ENCODE results near the gene CDH12.
"Not testable (repeated sequence)": the region's sequence is repeated elsewhere in the genome, so short reads cannot be mapped to it uniquely, and the experiment has no call there.

CDH12 gene

GRCh38 chr5:22154779-22155178, 698.4 kb downstream of the CDH12 start:
- not testable (repeated sequence) for H3K27me3 ChIP-seq (ENCODE audit: control insufficient read depth, insufficient read depth, low read length); H3K36me3 ChIP-seq (ENCODE audit: control insufficient read depth, insufficient read depth, low read length); H3K4me3 ChIP-seq (ENCODE audit: low read length); H3K27ac ChIP-seq (ENCODE audit: low read length); DNase-seq (ENCODE audit: low read depth, low spot score); H3K9me3 ChIP-seq (ENCODE audit: control insufficient read depth, insufficient read depth, low read length); H3K4me1 ChIP-seq (ENCODE audit: control insufficient read depth, insufficient read depth, low read length)
- no CpG with 5 or more reads among the region's 2 CpGs for WGBS (ENCODE audit: insufficient coverage, insufficient read length)

GRCh38 chr5:22151801-22152200, 701.3 kb downstream of the CDH12 start:
- H3K36me3 ChIP-seq (ENCODE audit: control insufficient read depth, insufficient read depth, low read length); H3K27me3 ChIP-seq (ENCODE audit: control insufficient read depth, insufficient read depth, low read length); H3K4me3 ChIP-seq (ENCODE audit: low read length); H3K27ac ChIP-seq (ENCODE audit: low read length); H3K4me1 ChIP-seq (ENCODE audit: control insufficient read depth, insufficient read depth, low read length); DNase-seq (ENCODE audit: low read depth, low spot score); H3K9me3 ChIP-seq (ENCODE audit: control insufficient read depth, insufficient read depth, low read length): not testable (repeated sequence)
- WGBS (ENCODE audit: insufficient coverage, insufficient read length), result no CpG with 5 or more reads among the region's 9 CpGs

GRCh38 chr5:22140418-22140817, 712.7 kb downstream of the CDH12 start:
- WGBS (ENCODE audit: insufficient coverage, insufficient read length), result no CpG with 5 or more reads among the region's 1 CpG
- not testable (repeated sequence) for H3K27ac ChIP-seq (ENCODE audit: low read length); H3K4me3 ChIP-seq (ENCODE audit: low read length); DNase-seq (ENCODE audit: low read depth, low spot score); H3K36me3 ChIP-seq (ENCODE audit: control insufficient read depth, insufficient read depth, low read length); H3K9me3 ChIP-seq (ENCODE audit: control insufficient read depth, insufficient read depth, low read length); H3K27me3 ChIP-seq (ENCODE audit: control insufficient read depth, insufficient read depth, low read length); H3K4me1 ChIP-seq (ENCODE audit: control insufficient read depth, insufficient read depth, low read length)

- H3K36me3 ChIP-seq (ENCODE audit: control insufficient read depth, insufficient read depth, low read length); DNase-seq (ENCODE audit: low read depth, low spot score): not testable (repeated sequence)
- WGBS (ENCODE audit: insufficient coverage, insufficient read length), result no CpG with 5 or more reads among the region's 6 CpGs
These were observed 713.4 kb downstream of the CDH12 start for GRCh38 chr5:22139662-22140300.

GRCh38 chr5:22111320-22111719, 741.8 kb downstream of the CDH12 start:
- Histone ChIP-seq H3K9me3 (ENCODE audit: control insufficient read depth, insufficient read depth, low read length) (no peaks in the 10 kb centered on the region), H3K4me3 (ENCODE audit: low read length) (no peak overlapping the region), H3K4me1 (ENCODE audit: control insufficient read depth, insufficient read depth, low read length) (no peaks in the 10 kb centered on the region; the same call in 1 of the 2 replicates), H3K27ac (ENCODE audit: low read length) (no peak overlapping the region), H3K36me3 (ENCODE audit: control insufficient read depth, insufficient read depth, low read length) (no peaks in the 10 kb centered on the region), H3K27me3 (ENCODE audit: control insufficient read depth, insufficient read depth, low read length) (no peaks in the 10 kb centered on the region)
- no CpG with 5 or more reads among the region's 3 CpGs for WGBS (ENCODE audit: insufficient coverage, insufficient read length)
- DNase-seq (ENCODE audit: low read depth, low spot score), result no peak

More at GRCh38 chr5:22139662-22140300, 713.4 kb downstream of the CDH12 start:
- not testable (repeated sequence) for H3K27ac ChIP-seq (ENCODE audit: low read length); H3K9me3 ChIP-seq (ENCODE audit: control insufficient read depth, insufficient read depth, low read length); H3K4me1 ChIP-seq (ENCODE audit: control insufficient read depth, insufficient read depth, low read length); H3K27me3 ChIP-seq (ENCODE audit: control insufficient read depth, insufficient read depth, low read length); H3K4me3 ChIP-seq (ENCODE audit: low read length)

- no peak overlapping the region for H3K4me3 ChIP-seq (ENCODE audit: low read length)
- no peak for DNase-seq (ENCODE audit: low read depth, low spot score)
- no peaks in the 10 kb centered on the region for H3K4me1 ChIP-seq (ENCODE audit: control insufficient read depth, insufficient read depth, low read length)
- no peaks in the 10 kb centered on the region for H3K9me3 ChIP-seq (ENCODE audit: control insufficient read depth, insufficient read depth, low read length)
- H3K36me3 ChIP-seq (ENCODE audit: control insufficient read depth, insufficient read depth, low read length), result no peaks in the 10 kb centered on the region
- H3K27me3 ChIP-seq (ENCODE audit: control insufficient read depth, insufficient read depth, low read length), result no peaks in the 10 kb centered on the region
- H3K27ac ChIP-seq (ENCODE audit: low read length), result no peak overlapping the region
These were observed 743.8 kb downstream of the CDH12 start for GRCh38 chr5:22109315-22109714.

- Histone ChIP-seq H3K27me3 (ENCODE audit: control insufficient read depth, insufficient read depth, low read length) (no peaks in the 10 kb centered on the region), H3K27ac (ENCODE audit: low read length) (no peak overlapping the region), H3K9me3 (ENCODE audit: control insufficient read depth, insufficient read depth, low read length) (no peaks in the 10 kb centered on the region), H3K4me3 (ENCODE audit: low read length) (no peak overlapping the region), H3K4me1 (ENCODE audit: control insufficient read depth, insufficient read depth, low read length) (no peaks in the 10 kb centered on the region), H3K36me3 (ENCODE audit: control insufficient read depth, insufficient read depth, low read length) (no peaks in the 10 kb centered on the region)
- no peak for DNase-seq (ENCODE audit: low read depth, low spot score)
These were observed 744.6 kb downstream of the CDH12 start for GRCh38 chr5:22108545-22108944.

- H3K4me3 ChIP-seq (ENCODE audit: low read length), result no peak overlapping the region
- H3K27ac ChIP-seq (ENCODE audit: low read length), result no peak overlapping the region
- H3K36me3 ChIP-seq (ENCODE audit: control insufficient read depth, insufficient read depth, low read length), result no peaks in the 10 kb centered on the region
- H3K9me3 ChIP-seq (ENCODE audit: control insufficient read depth, insufficient read depth, low read length), result no peaks in the 10 kb centered on the region
- H3K27me3 ChIP-seq (ENCODE audit: control insufficient read depth, insufficient read depth, low read length), result no peaks in the 10 kb centered on the region
- WGBS (ENCODE audit: insufficient coverage, insufficient read length), result no CpG with 5 or more reads among the region's 5 CpGs
- DNase-seq (ENCODE audit: low read depth, low spot score), result no peak
- H3K4me1 ChIP-seq (ENCODE audit: control insufficient read depth, insufficient read depth, low read length), result no peaks in the 10 kb centered on the region
These were observed 750.3 kb downstream of the CDH12 start for GRCh38 chr5:22102823-22103359.

GRCh38 chr5:22088517-22088916, 764.6 kb downstream of the CDH12 start:
- Histone ChIP-seq H3K4me3 (ENCODE audit: low read length) (no peak overlapping the region), H3K9me3 (ENCODE audit: control insufficient read depth, insufficient read depth, low read length) (no peaks in the 10 kb centered on the region), H3K27ac (ENCODE audit: low read length) (no peak overlapping the region), H3K36me3 (ENCODE audit: control insufficient read depth, insufficient read depth, low read length) (no peaks in the 10 kb centered on the region), H3K27me3 (ENCODE audit: control insufficient read depth, insufficient read depth, low read length) (no peaks in the 10 kb centered on the region), H3K4me1 (ENCODE audit: control insufficient read depth, insufficient read depth, low read length) (no peaks in the 10 kb centered on the region)
- DNase-seq (ENCODE audit: low read depth, low spot score), result no peak
- no CpG with 5 or more reads among the region's 2 CpGs for WGBS (ENCODE audit: insufficient coverage, insufficient read length)

GRCh38 chr5:22079566-22079965, 773.6 kb downstream of the CDH12 start:
- H3K36me3 ChIP-seq (ENCODE audit: control insufficient read depth, insufficient read depth, low read length), result no peaks in the 10 kb centered on the region
- no peak overlapping the region for H3K27ac ChIP-seq (ENCODE audit: low read length)
- no peaks in the 10 kb centered on the region for H3K27me3 ChIP-seq (ENCODE audit: control insufficient read depth, insufficient read depth, low read length)
- H3K9me3 ChIP-seq (ENCODE audit: control insufficient read depth, insufficient read depth, low read length), result no peaks in the 10 kb centered on the region
- H3K4me3 ChIP-seq (ENCODE audit: low read length), result no peak overlapping the region
- no peak for DNase-seq (ENCODE audit: low read depth, low spot score)
- no CpG with 5 or more reads among the region's 3 CpGs for WGBS (ENCODE audit: insufficient coverage, insufficient read length)
- no peaks in the 10 kb centered on the region for H3K4me1 ChIP-seq (ENCODE audit: control insufficient read depth, insufficient read depth, low read length)

GRCh38 chr5:22079002-22079401, 774.1 kb downstream of the CDH12 start:
- Histone ChIP-seq H3K9me3 (ENCODE audit: control insufficient read depth, insufficient read depth, low read length) (no peaks in the 10 kb centered on the region), H3K27ac (ENCODE audit: low read length) (no peak overlapping the region), H3K4me3 (ENCODE audit: low read length) (no peak overlapping the region), H3K4me1 (ENCODE audit: control insufficient read depth, insufficient read depth, low read length) (no peaks in the 10 kb centered on the region), H3K36me3 (ENCODE audit: control insufficient read depth, insufficient read depth, low read length) (no peaks in the 10 kb centered on the region), H3K27me3 (ENCODE audit: control insufficient read depth, insufficient read depth, low read length) (no peaks in the 10 kb centered on the region)
- no peak for DNase-seq (ENCODE audit: low read depth, low spot score)

Measured in iPS DF 6.9 (cell line).